ENCODE results near the gene BEND7.

DNA sequence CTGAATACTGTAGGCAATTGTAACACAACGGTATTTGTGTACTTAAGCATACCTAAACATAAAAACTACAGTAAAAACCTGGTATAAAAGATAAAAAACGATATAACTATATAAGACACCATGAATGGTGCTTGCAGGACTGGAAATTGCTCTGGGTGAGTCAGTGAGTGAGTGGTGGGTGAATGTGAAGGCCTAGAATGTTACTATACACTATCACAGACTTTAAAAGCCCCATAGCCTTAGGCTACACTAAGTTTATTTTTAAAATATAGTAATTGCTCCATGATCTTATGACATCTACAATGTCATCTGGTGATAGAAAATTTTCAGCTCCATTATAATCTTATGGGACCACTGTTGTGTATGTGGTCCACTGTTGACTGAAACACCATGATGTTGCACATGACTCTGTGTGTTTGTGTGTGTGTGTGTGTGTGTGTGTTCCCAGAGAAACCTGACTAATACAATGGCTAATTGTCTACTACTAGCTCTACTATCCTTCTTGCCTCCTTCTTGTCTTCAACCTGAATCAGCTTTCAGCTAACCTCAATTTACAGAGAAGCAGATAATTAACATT is 30.4 kb upstream of the BEND7 start:
- TF ChIP-seq POLR2A (IDR thresholded peaks at IDR 0.05; ENCODE audit: low read length) (no peak), GATA1 (IDR thresholded peaks at IDR 0.05; ENCODE audit: low read depth, low read length) (no peak)

All from erythroblast (primary cell).